ENCODE measurements around the gene AMMECR1. TPM values are rescaled to one million over a fixed set of nuclear protein-coding genes. Genes with fewer than 3 reads are reported as not detected.
A peak's percentile ranks its signal among the peaks of the same experiment; 100 is the strongest.

The AMMECR1 gene
- total RNA-seq, 6 donors from 2014 or later: 1.4 to 20.1 (median 8.0) TPM

DNA sequence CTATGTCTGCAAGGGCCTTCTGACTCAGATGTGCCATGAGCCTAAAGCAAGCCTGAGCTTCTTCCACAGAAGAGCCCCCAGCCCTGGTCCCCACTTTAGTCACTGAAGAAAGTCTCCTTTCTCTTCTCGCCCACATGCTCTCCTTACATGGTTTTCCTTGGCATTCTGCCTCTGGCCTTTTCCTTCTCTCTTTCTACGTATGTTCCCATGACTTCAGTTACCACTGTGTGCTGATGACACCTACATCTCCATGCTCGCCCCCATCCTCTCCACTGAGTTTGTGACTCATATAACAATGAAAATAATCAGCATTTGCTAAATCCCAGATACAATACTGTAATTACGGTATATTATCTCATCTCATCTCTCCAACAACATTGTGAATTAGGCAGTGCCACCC, 149.3 kb downstream of the AMMECR1 start:
- H3K4me3 ChIP-seq: no peak overlapping the region
- ATAC-seq (ENCODE audit: low FRiP score in 2 of 2) (no peak), DNase-seq (no peak)
- H3K27me3 ChIP-seq: no peaks in the 10 kb centered on the region
- H3K4me1 ChIP-seq: peaks cover 0 to 5% (median 2%) of the 10 kb centered on the region in 4 donors
- no peaks in the 10 kb centered on the region for H3K36me3 ChIP-seq
- no peak overlapping the region for H3K27ac ChIP-seq
- TF ChIP-seq, protein P1, sequence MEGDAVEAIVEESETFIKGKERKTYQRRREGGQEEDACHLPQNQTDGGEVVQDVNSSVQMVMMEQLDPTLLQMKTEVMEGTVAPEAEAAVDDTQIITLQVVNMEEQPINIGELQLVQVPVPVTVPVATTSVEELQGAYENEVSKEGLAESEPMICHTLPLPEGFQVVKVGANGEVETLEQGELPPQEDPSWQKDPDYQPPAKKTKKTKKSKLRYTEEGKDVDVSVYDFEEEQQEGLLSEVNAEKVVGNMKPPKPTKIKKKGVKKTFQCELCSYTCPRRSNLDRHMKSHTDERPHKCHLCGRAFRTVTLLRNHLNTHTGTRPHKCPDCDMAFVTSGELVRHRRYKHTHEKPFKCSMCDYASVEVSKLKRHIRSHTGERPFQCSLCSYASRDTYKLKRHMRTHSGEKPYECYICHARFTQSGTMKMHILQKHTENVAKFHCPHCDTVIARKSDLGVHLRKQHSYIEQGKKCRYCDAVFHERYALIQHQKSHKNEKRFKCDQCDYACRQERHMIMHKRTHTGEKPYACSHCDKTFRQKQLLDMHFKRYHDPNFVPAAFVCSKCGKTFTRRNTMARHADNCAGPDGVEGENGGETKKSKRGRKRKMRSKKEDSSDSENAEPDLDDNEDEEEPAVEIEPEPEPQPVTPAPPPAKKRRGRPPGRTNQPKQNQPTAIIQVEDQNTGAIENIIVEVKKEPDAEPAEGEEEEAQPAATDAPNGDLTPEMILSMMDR (IDR thresholded peaks at IDR 0.05): no peak
- TF ChIP-seq POLR2AphosphoS5 (IDR thresholded peaks at IDR 0.05): no peak
- TF ChIP-seq EP300 (IDR thresholded peaks at IDR 0.05): no peak
- TF ChIP-seq POLR2A (IDR thresholded peaks at IDR 0.05): no peak
- no peaks in the 10 kb centered on the region for H3K9me3 ChIP-seq
- 71 to 98% methylated on average over 4 of the region's 4 CpGs for WGBS, 2 donors

- H3K4me1 ChIP-seq: no peaks in the 10 kb centered on the region
- WGBS, 2 donors: 40 to 82% methylated on average over 2 to 9 of the region's 9 CpGs
- ATAC-seq (ENCODE audit: low FRiP score in 2 of 2): peak in 1 of 2 donors; percentile 27
- H3K4me3 ChIP-seq: no peak overlapping the region
- H3K27me3 ChIP-seq: no peaks in the 10 kb centered on the region
- TF ChIP-seq EP300 (IDR thresholded peaks at IDR 0.05): no peak
- TF ChIP-seq, protein P1 (IDR thresholded peaks at IDR 0.05): peak; percentile 37 to 57 (median 54)
- H3K27ac ChIP-seq: no peak overlapping the region
- DNase-seq: peak in 1 of 2 donors; percentile 24
- no peaks in the 10 kb centered on the region for H3K36me3 ChIP-seq
- no peaks in the 10 kb centered on the region for H3K9me3 ChIP-seq
Measured at GRCh38 chrX:110167952-110168451, 149.9 kb downstream of the AMMECR1 start.

- H3K4me3 ChIP-seq: no peak overlapping the region
- no peak for ATAC-seq (ENCODE audit: low FRiP score in 2 of 2)
- no peak for DNase-seq
- no peaks in the 10 kb centered on the region for H3K36me3 ChIP-seq
- H3K27ac ChIP-seq: no peak overlapping the region
- WGBS, 2 donors: 23 to 35% methylated on average over 3 of the region's 3 CpGs
- no peaks in the 10 kb centered on the region for H3K9me3 ChIP-seq
- no peaks in the 10 kb centered on the region for H3K27me3 ChIP-seq
- peaks cover 0 to 5% (median 2%) of the 10 kb centered on the region in 4 donors for H3K4me1 ChIP-seq
- no peak for TF ChIP-seq POLR2A (IDR thresholded peaks at IDR 0.05)
- TF ChIP-seq, protein P1 (IDR thresholded peaks at IDR 0.05): no peak
- no peak for TF ChIP-seq EP300 (IDR thresholded peaks at IDR 0.05)
Measured at GRCh38 chrX:110163488-110163887, 154.4 kb downstream of the AMMECR1 start.

DNA sequence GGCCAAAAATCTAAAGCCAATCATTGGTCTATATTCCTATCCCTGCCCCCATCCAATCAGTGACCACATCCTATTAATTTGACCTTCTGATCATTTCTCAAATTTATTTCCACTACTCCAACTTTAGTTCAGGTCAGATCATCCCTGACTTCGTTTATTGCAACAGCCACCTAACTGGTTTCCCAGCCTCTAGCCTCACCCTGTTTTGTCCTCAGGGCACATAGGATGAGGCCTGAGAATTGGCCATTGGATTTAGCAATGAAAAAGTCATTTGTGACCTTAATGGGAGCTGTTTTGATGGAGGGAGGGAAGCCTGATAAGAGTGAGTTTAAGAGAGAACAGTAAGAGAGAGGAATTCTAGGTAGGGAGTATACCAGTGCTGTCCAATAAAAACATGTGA, 155.0 kb downstream of the AMMECR1 start:
- no peak for ATAC-seq (ENCODE audit: low FRiP score in 2 of 2)
- TF ChIP-seq EP300 (IDR thresholded peaks at IDR 0.05) (no peak), POLR2A (IDR thresholded peaks at IDR 0.05) (no peak), POLR2AphosphoS5 (IDR thresholded peaks at IDR 0.05) (no peak)
- TF ChIP-seq, protein P1 (IDR thresholded peaks at IDR 0.05): no peak
- WGBS, 2 donors: 16 to 67% methylated on average over 1 of the region's 1 CpG
- no peak overlapping the region for H3K27ac ChIP-seq
- no peaks in the 10 kb centered on the region for H3K27me3 ChIP-seq
- no peak overlapping the region for H3K4me3 ChIP-seq
- no peak for DNase-seq
- no peaks in the 10 kb centered on the region for H3K9me3 ChIP-seq
- H3K36me3 ChIP-seq: no peaks in the 10 kb centered on the region
- peaks cover 0 to 5% (median 2%) of the 10 kb centered on the region in 4 donors for H3K4me1 ChIP-seq

DNA sequence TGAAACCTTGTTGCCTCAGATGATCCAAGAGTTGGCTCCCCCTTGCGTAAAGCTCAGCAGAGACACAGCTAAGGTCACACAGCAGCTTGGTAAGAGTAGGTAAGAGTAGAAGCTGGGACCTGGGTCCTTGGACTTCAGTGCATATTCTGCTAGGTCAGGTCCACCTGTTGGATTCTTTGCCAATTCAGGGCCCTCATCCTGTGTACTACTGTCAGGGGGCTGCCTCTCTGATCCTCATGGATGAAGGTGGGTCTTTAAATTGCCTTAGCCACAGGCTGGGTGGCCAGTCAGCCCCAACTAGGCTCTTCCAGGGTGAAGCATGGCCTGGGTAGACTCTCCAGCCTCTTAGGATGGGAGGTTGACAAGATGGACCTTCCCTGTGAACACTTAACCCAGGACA, 155.8 kb downstream of the AMMECR1 start:
- 82 to 100% methylated on average over 1 of the region's 1 CpG for WGBS, 2 donors
- no peak for ATAC-seq (ENCODE audit: low FRiP score in 2 of 2)

More for the DNA sequence above, 155.8 kb downstream of the AMMECR1 start:
- Histone ChIP-seq H3K4me1 (peaks cover 0 to 5% (median 2%) of the 10 kb centered on the region in 4 donors), H3K36me3 (no peaks in the 10 kb centered on the region), H3K27ac (no peak overlapping the region), H3K9me3 (no peaks in the 10 kb centered on the region), H3K4me3 (no peak overlapping the region), H3K27me3 (no peaks in the 10 kb centered on the region)
- TF ChIP-seq POLR2AphosphoS5 (IDR thresholded peaks at IDR 0.05): no peak
- no peak for DNase-seq

Data from upper lobe of left lung (tissue), 6 donors.